ENCODE measurements around the gene AGT.
"Not testable (repeated sequence)": the region's sequence is repeated elsewhere in the genome, so short reads cannot be mapped to it uniquely, and the experiment has no call there.

AGT gene

DNA sequence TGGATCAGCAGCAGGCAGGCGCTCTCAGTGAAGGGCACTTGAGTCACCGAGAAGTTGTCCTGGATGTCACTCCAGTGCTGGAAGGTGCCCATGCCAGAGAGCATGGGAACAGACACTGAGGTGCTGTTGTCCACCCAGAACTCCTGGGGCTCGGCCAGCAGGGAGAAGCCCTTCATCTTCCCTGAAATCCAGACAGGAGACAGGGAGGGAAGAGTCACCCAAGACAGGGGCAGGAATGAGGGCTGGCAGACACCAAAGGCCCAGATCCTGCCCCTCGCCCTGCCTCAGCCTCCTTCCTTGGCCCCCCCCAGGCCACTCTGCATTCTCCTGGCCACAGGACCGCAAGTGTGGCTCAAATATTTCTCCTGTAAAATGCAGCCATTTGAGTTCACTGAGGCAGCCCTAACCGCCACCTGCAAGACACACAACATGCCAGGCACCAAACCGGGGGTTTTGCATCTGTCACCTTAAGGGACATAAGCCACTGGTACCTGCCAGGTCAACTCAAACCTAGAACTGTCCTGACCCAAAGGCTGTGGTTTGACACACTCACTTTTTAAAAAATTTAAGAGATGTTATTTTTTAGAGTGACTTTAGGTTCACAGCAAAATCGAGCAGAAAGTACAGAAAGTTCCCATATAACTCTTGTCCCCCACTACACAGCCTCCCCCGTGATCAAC, 7.8 kb downstream of the AGT start:
- DNase-seq: no peak
- H3K9me3 Mint-ChIP-seq: no peaks in the 10 kb centered on the region
- H3K4me1 Mint-ChIP-seq (ENCODE audit: low read depth): no peaks in the 10 kb centered on the region
- H3K27me3 Mint-ChIP-seq: peaks cover 21% of the 10 kb centered on the region
- H3K27ac Mint-ChIP-seq: no peak overlapping the region
- no peak overlapping the region for H3K4me3 Mint-ChIP-seq
- H3K36me3 Mint-ChIP-seq (ENCODE audit: low read depth): no peaks in the 10 kb centered on the region

GRCh38 chr1:230705289-230706019, 8.5 kb downstream of the AGT start:
- DNase-seq: no peak
- H3K9me3 Mint-ChIP-seq: no peaks in the 10 kb centered on the region

GRCh38 chr1:230704830-230705229, 9.1 kb downstream of the AGT start:
- Mint-ChIP-seq H3K27ac (no peak overlapping the region), H3K4me3 (no peak overlapping the region), H3K4me1 (ENCODE audit: low read depth) (no peaks in the 10 kb centered on the region), H3K27me3 (peaks cover 21% of the 10 kb centered on the region), H3K9me3 (no peaks in the 10 kb centered on the region), H3K36me3 (ENCODE audit: low read depth) (no peaks in the 10 kb centered on the region)
- no peak for DNase-seq

More at GRCh38 chr1:230705289-230706019, 8.5 kb downstream of the AGT start:
- no peak overlapping the region for H3K27ac Mint-ChIP-seq
- H3K4me3 Mint-ChIP-seq: no peak overlapping the region
- no peaks in the 10 kb centered on the region for H3K4me1 Mint-ChIP-seq (ENCODE audit: low read depth)
- no peaks in the 10 kb centered on the region for H3K36me3 Mint-ChIP-seq (ENCODE audit: low read depth)
- peaks cover 21% of the 10 kb centered on the region for H3K27me3 Mint-ChIP-seq

DNA sequence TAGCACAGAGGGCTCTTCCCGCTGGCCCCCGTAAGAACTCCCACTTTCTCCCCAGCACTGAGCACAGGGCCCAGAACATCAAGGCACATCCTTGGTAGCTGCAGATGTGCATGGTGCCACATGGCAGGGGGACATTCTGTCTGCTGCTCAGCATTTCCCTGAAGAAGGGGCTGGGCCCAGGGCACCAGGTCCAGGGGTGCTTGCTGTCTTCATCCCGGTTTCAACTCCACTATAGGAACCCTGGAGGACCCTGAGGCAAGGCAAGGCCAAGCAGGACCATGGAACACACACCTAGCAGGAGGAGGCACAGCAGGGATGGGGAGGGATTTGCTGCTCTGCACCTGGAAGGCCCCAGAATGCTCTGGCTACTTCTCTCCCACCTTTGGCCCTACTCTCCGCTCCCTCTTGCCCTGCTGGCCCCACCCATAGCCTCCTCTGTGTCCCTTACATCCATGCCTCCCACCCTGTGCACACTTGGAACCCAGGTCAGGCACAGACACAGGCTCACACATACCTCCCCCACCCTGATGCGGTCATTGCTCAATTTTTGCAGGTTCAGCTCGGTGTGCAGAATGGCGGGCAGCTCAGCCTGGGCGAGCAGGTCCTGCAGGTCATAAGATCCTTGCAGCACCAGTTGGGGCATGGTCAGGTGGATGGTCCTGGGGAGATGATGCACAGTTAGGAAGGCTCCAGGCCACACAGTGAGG, 10.1 kb downstream of the AGT start:
- Mint-ChIP-seq H3K36me3 (ENCODE audit: low read depth) (no peaks in the 10 kb centered on the region), H3K27me3 (peaks cover 19% of the 10 kb centered on the region), H3K27ac (no peak overlapping the region), H3K4me1 (ENCODE audit: low read depth) (no peaks in the 10 kb centered on the region), H3K4me3 (no peak overlapping the region), H3K9me3 (no peaks in the 10 kb centered on the region)
- DNase-seq: no peak

- Mint-ChIP-seq H3K27ac (no peak overlapping the region), H3K27me3 (peaks cover 12% of the 10 kb centered on the region), H3K4me1 (ENCODE audit: low read depth) (no peaks in the 10 kb centered on the region), H3K9me3 (no peaks in the 10 kb centered on the region), H3K4me3 (no peak overlapping the region), H3K36me3 (ENCODE audit: low read depth) (no peaks in the 10 kb centered on the region)
- DNase-seq: no peak
These were observed 10.8 kb downstream of the AGT start for GRCh38 chr1:230702934-230703678.

DNA sequence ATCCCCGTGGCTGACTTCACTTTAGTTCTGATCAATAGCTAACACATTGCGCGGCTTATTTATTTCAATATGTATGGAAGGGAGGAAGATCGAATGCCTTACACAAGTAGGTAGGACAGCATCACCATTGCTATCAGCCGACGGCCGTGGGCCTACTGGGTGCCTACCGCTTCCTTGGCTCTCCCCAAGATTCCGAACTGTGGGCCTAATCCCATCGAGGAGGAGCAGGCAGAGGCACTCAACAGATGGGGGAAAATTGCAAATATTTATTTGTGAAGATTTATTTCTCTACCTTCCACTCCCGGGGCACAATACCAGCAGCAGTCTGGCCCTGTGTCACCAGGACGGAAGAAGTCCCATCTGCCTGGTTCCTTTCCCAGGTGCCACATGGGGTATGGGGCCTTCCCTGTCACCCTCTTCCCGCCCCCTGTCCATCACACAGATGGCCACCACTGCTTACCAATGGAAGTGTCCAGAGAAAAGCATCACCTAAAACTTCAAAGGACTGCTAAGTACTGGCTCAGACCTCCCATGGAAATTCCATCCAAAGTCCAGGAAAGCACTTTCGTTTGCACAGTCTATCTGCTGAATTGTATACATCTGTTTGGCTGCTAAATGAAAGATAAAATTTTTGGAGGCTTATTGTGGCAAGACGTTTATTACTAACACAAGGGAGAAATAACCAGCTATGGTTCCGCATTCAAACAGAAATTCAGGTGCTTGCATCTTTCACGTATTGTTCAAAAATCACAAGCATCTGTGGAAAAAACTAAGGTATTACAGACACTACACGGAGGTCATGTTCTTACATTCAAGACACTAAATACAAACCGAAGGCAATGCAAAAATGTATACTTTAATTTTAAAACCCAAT, 11.8 kb downstream of the AGT start:
- Mint-ChIP-seq H3K36me3 (ENCODE audit: low read depth) (no peaks in the 10 kb centered on the region), H3K4me3 (no peak overlapping the region), H3K9me3 (no peaks in the 10 kb centered on the region), H3K4me1 (ENCODE audit: low read depth) (no peaks in the 10 kb centered on the region), H3K27me3 (peaks cover 4% of the 10 kb centered on the region), H3K27ac (no peak overlapping the region)
- DNase-seq: no peak

DNA sequence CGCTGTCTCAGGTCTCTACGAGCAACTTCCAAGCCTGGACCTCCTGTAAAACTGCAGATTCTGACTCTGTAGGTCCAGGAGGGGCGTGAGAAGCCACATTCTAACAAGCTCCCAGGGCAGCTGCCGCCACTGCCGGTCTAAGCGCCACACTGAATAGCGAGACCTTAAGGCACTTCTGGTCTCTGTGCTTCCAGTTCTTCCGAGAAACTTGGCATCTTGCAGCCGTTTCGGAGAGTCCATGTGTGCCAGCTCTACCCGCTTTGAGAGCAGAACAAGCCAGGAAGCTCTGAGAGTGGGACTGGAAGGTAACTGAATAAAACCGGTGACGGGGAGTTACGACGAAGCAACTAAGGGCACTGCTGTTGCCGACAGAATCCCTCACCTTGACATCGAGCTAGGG, 12.5 kb downstream of the AGT start:
- H3K4me1 Mint-ChIP-seq (ENCODE audit: low read depth): no peaks in the 10 kb centered on the region
- no peaks in the 10 kb centered on the region for H3K27me3 Mint-ChIP-seq
- H3K36me3 Mint-ChIP-seq (ENCODE audit: low read depth): no peaks in the 10 kb centered on the region
- H3K9me3 Mint-ChIP-seq: no peaks in the 10 kb centered on the region
- no peak overlapping the region for H3K27ac Mint-ChIP-seq
- no peak overlapping the region for H3K4me3 Mint-ChIP-seq
- DNase-seq: no peak

DNA sequence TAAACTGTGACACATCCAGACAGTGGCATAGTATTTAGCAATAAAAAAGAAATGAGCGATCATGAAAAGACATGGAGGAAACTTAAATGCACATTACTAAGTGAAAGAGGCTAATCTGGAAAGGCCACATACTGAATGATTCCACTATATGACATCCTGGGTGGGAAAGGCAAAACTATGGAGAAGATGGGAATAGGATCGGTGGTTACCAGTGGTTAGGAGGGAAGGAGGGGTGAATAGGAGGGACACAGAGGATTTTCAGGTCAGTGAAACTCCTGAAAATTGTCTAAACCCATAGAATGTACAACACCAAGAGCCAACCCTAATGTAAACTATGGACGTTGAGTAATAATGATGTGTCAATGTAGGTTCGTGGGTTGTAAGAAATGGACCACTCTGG, 13.8 kb downstream of the AGT start:
- Mint-ChIP-seq H3K27me3 (no peaks in the 10 kb centered on the region), H3K4me3 (no peak overlapping the region), H3K27ac (no peak overlapping the region), H3K4me1 (ENCODE audit: low read depth) (no peaks in the 10 kb centered on the region), H3K36me3 (ENCODE audit: low read depth) (peaks cover 2% of the 10 kb centered on the region), H3K9me3 (no peaks in the 10 kb centered on the region)
- no peak for DNase-seq

- no peak for DNase-seq
- no peaks in the 10 kb centered on the region for H3K4me1 Mint-ChIP-seq (ENCODE audit: low read depth)
- peaks cover 2% of the 10 kb centered on the region for H3K36me3 Mint-ChIP-seq (ENCODE audit: low read depth)
- H3K27me3 Mint-ChIP-seq: no peaks in the 10 kb centered on the region
- no peak overlapping the region for H3K4me3 Mint-ChIP-seq
- no peak overlapping the region for H3K27ac Mint-ChIP-seq
- no peaks in the 10 kb centered on the region for H3K9me3 Mint-ChIP-seq
These were observed 14.2 kb downstream of the AGT start for GRCh38 chr1:230699716-230700115.

GRCh38 chr1:230698964-230699363, 15.0 kb downstream of the AGT start:
- not testable (repeated sequence) for H3K27me3 Mint-ChIP-seq; H3K27ac Mint-ChIP-seq; H3K36me3 Mint-ChIP-seq (ENCODE audit: low read depth); H3K4me3 Mint-ChIP-seq; H3K9me3 Mint-ChIP-seq; H3K4me1 Mint-ChIP-seq (ENCODE audit: low read depth); DNase-seq

DNA sequence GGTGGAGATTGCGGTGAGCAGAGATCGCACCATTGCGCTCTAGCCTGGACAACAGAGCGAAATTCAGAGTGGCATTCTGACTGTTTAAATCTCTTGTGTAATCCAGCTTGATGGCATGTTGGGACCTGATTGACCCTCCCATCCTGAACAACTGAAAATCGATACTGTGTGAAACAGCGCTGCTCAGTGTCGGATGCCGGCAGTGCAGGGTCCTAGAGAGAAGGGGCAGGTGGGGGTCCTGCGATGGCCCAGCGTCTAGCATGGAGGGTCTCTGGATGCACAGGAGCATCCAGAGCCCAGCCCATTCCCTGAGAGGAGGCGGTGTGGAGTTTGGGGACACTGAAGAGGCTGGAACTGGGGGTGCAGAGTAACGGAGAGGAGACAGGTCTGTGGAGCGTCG, 15.8 kb downstream of the AGT start:
- Mint-ChIP-seq H3K36me3 (ENCODE audit: low read depth) (peaks cover 15% of the 10 kb centered on the region), H3K27ac (no peak overlapping the region), H3K9me3 (no peaks in the 10 kb centered on the region), H3K4me3 (no peak overlapping the region), H3K4me1 (ENCODE audit: low read depth) (no peaks in the 10 kb centered on the region), H3K27me3 (no peaks in the 10 kb centered on the region)
- no peak for DNase-seq

DNA sequence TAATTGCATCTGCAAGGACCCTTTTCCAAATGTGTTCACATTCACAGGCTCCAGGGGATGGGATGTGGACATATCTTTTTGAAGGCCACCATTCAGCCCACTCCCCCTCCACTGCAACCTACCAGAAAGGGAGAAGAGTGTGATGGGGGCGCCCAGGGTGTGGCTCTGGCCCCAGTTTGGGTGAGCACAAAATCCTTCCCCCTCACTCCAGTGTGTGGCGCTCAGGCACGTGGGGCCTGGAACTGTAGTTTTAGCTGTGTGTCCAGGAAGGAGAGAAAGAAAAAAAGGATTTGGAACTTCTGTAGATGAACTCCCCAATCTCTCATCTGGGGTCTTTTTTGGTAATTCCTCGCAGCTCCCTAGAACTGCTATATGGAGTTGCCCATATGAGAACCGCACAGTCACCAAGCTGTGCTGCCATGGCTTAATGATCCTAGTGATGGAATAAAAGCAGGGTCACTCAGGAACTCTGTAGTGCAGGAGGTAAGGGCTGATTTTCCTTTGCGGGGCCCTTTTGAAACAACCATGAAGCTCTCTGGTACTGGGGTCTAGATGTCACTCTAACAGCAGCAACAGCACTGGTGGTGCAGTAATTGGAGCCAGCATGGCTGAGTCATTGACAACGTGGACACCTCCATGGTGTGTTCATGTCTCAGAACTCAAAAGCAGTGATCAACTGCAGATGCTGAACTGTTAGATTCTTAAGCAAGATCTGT, 17.0 kb downstream of the AGT start:
- Mint-ChIP-seq H3K36me3 (ENCODE audit: low read depth) (peaks cover 28% of the 10 kb centered on the region), H3K27me3 (no peaks in the 10 kb centered on the region), H3K27ac (no peak overlapping the region), H3K4me1 (ENCODE audit: low read depth) (no peaks in the 10 kb centered on the region), H3K4me3 (no peak overlapping the region), H3K9me3 (no peaks in the 10 kb centered on the region)
- DNase-seq: no peak

DNA sequence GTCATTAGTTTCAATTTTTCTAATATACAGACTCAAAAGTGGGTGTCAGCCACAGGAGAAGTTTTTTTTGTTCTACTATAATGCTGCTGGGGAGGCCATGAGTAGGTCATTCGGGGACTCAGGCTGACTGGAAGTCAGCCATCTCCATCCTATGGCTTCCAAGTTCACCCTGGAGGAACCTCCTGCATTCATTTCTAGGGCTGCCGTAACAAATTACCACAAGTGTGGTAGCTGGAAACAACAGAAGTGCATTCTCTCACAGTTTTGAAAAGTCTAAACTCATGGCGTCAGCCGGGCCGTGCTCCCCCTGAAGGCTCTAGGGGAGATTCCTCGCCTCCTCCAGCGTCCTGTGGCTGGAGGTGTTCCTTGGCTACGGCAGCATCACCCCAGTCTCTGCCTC, 17.7 kb downstream of the AGT start:
- Mint-ChIP-seq H3K27ac (no peak overlapping the region), H3K27me3 (no peaks in the 10 kb centered on the region), H3K36me3 (ENCODE audit: low read depth) (peaks cover 34% of the 10 kb centered on the region), H3K4me3 (no peak overlapping the region), H3K9me3 (no peaks in the 10 kb centered on the region), H3K4me1 (ENCODE audit: low read depth) (no peaks in the 10 kb centered on the region)
- no peak for DNase-seq

Measured in activated T-cell treated with anti-CD3 and anti-CD28 coated beads, Interleukin-2, amount 50 U/mL, for 24 hours (primary cell).